Measurements from ENCODE around the gene AKIRIN1.

Gene AKIRIN1

DNA sequence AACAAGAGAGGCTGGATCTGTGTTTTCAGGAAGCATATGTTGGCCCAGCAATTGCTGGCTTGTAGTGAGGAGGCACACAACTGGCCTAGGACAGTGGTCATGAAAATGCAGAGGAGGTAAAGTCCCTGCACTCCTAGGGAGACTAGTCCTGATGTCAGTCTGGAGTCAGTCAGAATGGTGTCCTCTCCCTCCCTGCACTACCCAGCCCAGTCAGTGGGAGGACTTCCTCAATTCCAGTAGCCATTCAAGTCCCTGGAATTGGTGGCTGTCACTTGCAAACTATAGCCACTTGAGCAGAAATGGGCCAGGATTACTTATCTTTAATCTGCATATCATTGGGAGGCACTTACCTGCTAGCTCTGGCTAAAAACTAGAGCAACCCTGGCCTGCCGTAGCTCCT is 53.7 kb downstream of the AKIRIN1 start:
- no peaks in the 10 kb centered on the region for H3F3A ChIP-seq (ENCODE audit: low read depth)
- H3K4me1 ChIP-seq (ENCODE audit: insufficient read depth, low read length, poor library complexity, severe bottlenecking), result no peaks in the 10 kb centered on the region
- H3K4me3 ChIP-seq (ENCODE audit: low read length, poor library complexity, severe bottlenecking), result no peak overlapping the region
- no peaks in the 10 kb centered on the region for H3K36me3 ChIP-seq (ENCODE audit: insufficient read depth, low read length)
- H3K9me3 ChIP-seq (ENCODE audit: insufficient read depth, low read depth, low read length), result no peaks in the 10 kb centered on the region
- no peaks in the 10 kb centered on the region for H4K20me1 ChIP-seq (ENCODE audit: insufficient read depth, low read length, poor library complexity, severe bottlenecking)
- no peak overlapping the region for H3K9ac ChIP-seq (ENCODE audit: low read depth, low read length, poor library complexity, severe bottlenecking)
- H3K9me2 ChIP-seq (replicated peaks; ENCODE audit: low read depth, low read length), result no peaks in the 10 kb centered on the region
- no peak overlapping the region for H3K4me2 ChIP-seq (ENCODE audit: low read depth, low read length, poor library complexity, severe bottlenecking)
- no peaks in the 10 kb centered on the region for H3K27me3 ChIP-seq (ENCODE audit: insufficient read depth, low read length, poor library complexity, severe bottlenecking)
- no peak overlapping the region for H2AFZ ChIP-seq (ENCODE audit: low read length)
- no peaks in the 10 kb centered on the region for H3K79me2 ChIP-seq (ENCODE audit: insufficient read depth, low read length)
- TF ChIP-seq, protein P1, sequence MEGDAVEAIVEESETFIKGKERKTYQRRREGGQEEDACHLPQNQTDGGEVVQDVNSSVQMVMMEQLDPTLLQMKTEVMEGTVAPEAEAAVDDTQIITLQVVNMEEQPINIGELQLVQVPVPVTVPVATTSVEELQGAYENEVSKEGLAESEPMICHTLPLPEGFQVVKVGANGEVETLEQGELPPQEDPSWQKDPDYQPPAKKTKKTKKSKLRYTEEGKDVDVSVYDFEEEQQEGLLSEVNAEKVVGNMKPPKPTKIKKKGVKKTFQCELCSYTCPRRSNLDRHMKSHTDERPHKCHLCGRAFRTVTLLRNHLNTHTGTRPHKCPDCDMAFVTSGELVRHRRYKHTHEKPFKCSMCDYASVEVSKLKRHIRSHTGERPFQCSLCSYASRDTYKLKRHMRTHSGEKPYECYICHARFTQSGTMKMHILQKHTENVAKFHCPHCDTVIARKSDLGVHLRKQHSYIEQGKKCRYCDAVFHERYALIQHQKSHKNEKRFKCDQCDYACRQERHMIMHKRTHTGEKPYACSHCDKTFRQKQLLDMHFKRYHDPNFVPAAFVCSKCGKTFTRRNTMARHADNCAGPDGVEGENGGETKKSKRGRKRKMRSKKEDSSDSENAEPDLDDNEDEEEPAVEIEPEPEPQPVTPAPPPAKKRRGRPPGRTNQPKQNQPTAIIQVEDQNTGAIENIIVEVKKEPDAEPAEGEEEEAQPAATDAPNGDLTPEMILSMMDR (conservative IDR thresholded peaks at IDR 0.05; ENCODE audit: low read length), result no peak
- TF ChIP-seq EZH2phosphoT487 (IDR thresholded peaks at IDR 0.05; ENCODE audit: borderline replicate concordance), result no peak

DNA sequence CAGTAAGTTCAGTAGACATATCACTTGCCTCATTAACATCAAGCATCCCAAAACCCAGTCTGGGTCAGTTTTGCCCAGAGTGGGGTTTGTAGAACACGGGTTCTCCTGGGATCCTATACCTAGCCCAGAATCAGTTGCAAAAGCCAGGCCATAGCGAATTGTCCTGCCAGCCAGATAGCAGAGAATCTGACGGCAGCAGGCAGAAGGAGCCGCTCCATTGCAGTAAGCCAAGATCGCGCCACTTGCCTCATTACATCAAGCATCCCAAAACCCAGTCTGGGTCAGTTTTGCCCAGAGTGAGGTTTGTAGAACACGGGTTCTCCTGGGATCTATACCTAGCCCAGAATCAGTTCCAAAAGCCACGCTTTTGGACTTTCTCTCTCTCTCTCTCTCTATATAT is 54.2 kb downstream of the AKIRIN1 start:
- H3K4me3 ChIP-seq (ENCODE audit: low read length, poor library complexity, severe bottlenecking), result no peak overlapping the region
- no peaks in the 10 kb centered on the region for H3K36me3 ChIP-seq (ENCODE audit: insufficient read depth, low read length)
- no peaks in the 10 kb centered on the region for H3K27me3 ChIP-seq (ENCODE audit: insufficient read depth, low read length, poor library complexity, severe bottlenecking)
- no peak overlapping the region for H3K4me2 ChIP-seq (ENCODE audit: low read depth, low read length, poor library complexity, severe bottlenecking)
- H2AFZ ChIP-seq (ENCODE audit: low read length), result no peak overlapping the region
- H3K4me1 ChIP-seq (ENCODE audit: insufficient read depth, low read length, poor library complexity, severe bottlenecking), result no peaks in the 10 kb centered on the region
- H3F3A ChIP-seq (ENCODE audit: low read depth), result no peaks in the 10 kb centered on the region
- no peak overlapping the region for H3K9ac ChIP-seq (ENCODE audit: low read depth, low read length, poor library complexity, severe bottlenecking)
- H3K9me2 ChIP-seq (replicated peaks; ENCODE audit: low read depth, low read length), result no peaks in the 10 kb centered on the region
- no peaks in the 10 kb centered on the region for H3K79me2 ChIP-seq (ENCODE audit: insufficient read depth, low read length)
- TF ChIP-seq EZH2phosphoT487 (IDR thresholded peaks at IDR 0.05; ENCODE audit: borderline replicate concordance), result no peak
- TF ChIP-seq, protein P1 (conservative IDR thresholded peaks at IDR 0.05; ENCODE audit: low read length), result no peak
- H4K20me1 ChIP-seq (ENCODE audit: insufficient read depth, low read length, poor library complexity, severe bottlenecking), result no peaks in the 10 kb centered on the region
- no peaks in the 10 kb centered on the region for H3K9me3 ChIP-seq (ENCODE audit: insufficient read depth, low read depth, low read length)

DNA sequence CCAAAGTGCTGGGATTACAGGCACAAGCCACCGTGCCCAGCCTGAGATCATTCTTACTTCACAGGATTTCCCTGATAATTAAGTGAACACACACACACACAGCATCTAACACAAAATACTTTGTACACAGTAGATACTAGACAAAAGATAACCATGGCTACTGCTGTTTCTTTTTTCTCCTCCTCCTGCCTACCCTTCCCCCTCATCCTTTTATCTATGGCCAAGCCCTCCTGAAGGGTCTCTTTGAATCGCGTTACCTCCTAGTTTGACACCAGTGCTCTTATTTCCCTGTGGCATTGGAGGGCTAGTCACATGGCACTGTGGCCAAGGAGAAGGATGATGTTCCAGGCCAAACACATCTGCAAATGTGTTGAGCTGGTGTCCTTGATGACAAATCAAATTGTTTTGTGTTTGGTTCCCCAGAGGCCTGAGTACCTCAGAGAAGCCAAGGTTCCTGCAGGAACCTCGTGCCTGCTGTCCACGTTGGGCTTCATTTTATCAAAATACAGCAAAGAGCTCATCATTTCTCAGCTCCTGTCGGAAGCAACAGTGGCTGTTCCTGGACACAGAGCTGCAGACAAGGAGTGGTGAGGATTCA is 55.6 kb downstream of the AKIRIN1 start:
- no peak overlapping the region for H3K9ac ChIP-seq (ENCODE audit: low read depth, low read length, poor library complexity, severe bottlenecking)
- H3K79me2 ChIP-seq (ENCODE audit: insufficient read depth, low read length), result no peaks in the 10 kb centered on the region
- H3K4me2 ChIP-seq (ENCODE audit: low read depth, low read length, poor library complexity, severe bottlenecking), result no peak overlapping the region
- H3K4me3 ChIP-seq (ENCODE audit: low read length, poor library complexity, severe bottlenecking), result no peak overlapping the region
- H4K20me1 ChIP-seq (ENCODE audit: insufficient read depth, low read length, poor library complexity, severe bottlenecking), result no peaks in the 10 kb centered on the region
- H3K4me1 ChIP-seq (ENCODE audit: insufficient read depth, low read length, poor library complexity, severe bottlenecking), result no peaks in the 10 kb centered on the region
- TF ChIP-seq, protein P1 (conservative IDR thresholded peaks at IDR 0.05; ENCODE audit: low read length), result no peak
- TF ChIP-seq EZH2phosphoT487 (IDR thresholded peaks at IDR 0.05; ENCODE audit: borderline replicate concordance), result no peak
- no peaks in the 10 kb centered on the region for H3K9me2 ChIP-seq (replicated peaks; ENCODE audit: low read depth, low read length)
- H3F3A ChIP-seq (ENCODE audit: low read depth), result no peaks in the 10 kb centered on the region
- H3K27me3 ChIP-seq (ENCODE audit: insufficient read depth, low read length, poor library complexity, severe bottlenecking), result no peaks in the 10 kb centered on the region
- H3K36me3 ChIP-seq (ENCODE audit: insufficient read depth, low read length), result no peaks in the 10 kb centered on the region
- no peaks in the 10 kb centered on the region for H3K9me3 ChIP-seq (ENCODE audit: insufficient read depth, low read depth, low read length)
- H2AFZ ChIP-seq (ENCODE audit: low read length), result no peak overlapping the region
